Measurements from ENCODE around the gene RRH. TPM values are rescaled to one million over a fixed set of nuclear protein-coding genes. Genes with fewer than 3 reads are reported as not detected.
"Not testable (repeated sequence)": the region's sequence is repeated elsewhere in the genome, so short reads cannot be mapped to it uniquely, and the experiment has no call there.

RRH gene
- under 1 TPM; 0.14 to 0.19 TPM for total RNA-seq

GRCh38 chr4:109827672-109828071 lies at the start of gene RRH:
Gene RRH, plus strand, starts transcription at chr4:109827972. Its CDS starts 56 bp downstream, at chr4:109828028.
- Mint-ChIP-seq H3K4me1 (ENCODE audit: low read depth) (peaks cover 2% of the 10 kb centered on the region), H3K4me3 (no peak within 1 kb of the TSS), H3K9me3 (no peaks in the 10 kb centered on the region), H3K27me3 (no peaks in the 10 kb centered on the region), H3K27ac (no peak within 1 kb of the TSS), H3K36me3 (peaks cover 16% of the 10 kb centered on the region)
- DNase-seq, result no peak
- CTCF ChIA-PET, result interaction anchor here (0.7 to 4.2 kb wide), 8 partner anchors 8 to 394 kb away, joined by 3 to 18 read pairs (median 6); partner anchors contain the start of genes GAR1 and SEC24B
- intact Hi-C loops (cut with micrococcal nuclease), result loop anchor here (10.0 kb wide), 1 partner anchor 147 kb away; no protein-coding TSS in a partner anchor
- POLR2A ChIA-PET, result no interaction called here

- POLR2A ChIA-PET; DNase-seq; H3K4me3 Mint-ChIP-seq; H3K27me3 Mint-ChIP-seq; H3K36me3 Mint-ChIP-seq; H3K4me1 Mint-ChIP-seq (ENCODE audit: low read depth); H3K9me3 Mint-ChIP-seq; CTCF ChIA-PET; H3K27ac Mint-ChIP-seq; intact Hi-C loops (cut with micrococcal nuclease): not testable (repeated sequence)
Observed at GRCh38 chr4:109782092-109782491, 45.7 kb upstream of the RRH start.

GRCh38 chr4:109786846-109787245 lies 40.9 kb upstream of the RRH start:
- H3K27me3 Mint-ChIP-seq, result no peaks in the 10 kb centered on the region
- H3K27ac Mint-ChIP-seq, result no peak overlapping the region
- H3K9me3 Mint-ChIP-seq, result no peaks in the 10 kb centered on the region
- DNase-seq, result no peak
- no peak overlapping the region for H3K4me3 Mint-ChIP-seq
- CTCF ChIA-PET, result no interaction called here
- no peaks in the 10 kb centered on the region for H3K36me3 Mint-ChIP-seq
- POLR2A ChIA-PET, result no interaction called here
- H3K4me1 Mint-ChIP-seq (ENCODE audit: low read depth), result no peaks in the 10 kb centered on the region
- intact Hi-C loops (cut with micrococcal nuclease), result no loop called here

GRCh38 chr4:109787807-109788206 lies 40.0 kb upstream of the RRH start:
- Mint-ChIP-seq H3K9me3 (no peaks in the 10 kb centered on the region), H3K36me3 (no peaks in the 10 kb centered on the region), H3K4me3 (no peak overlapping the region), H3K27me3 (no peaks in the 10 kb centered on the region), H3K27ac (no peak overlapping the region), H3K4me1 (ENCODE audit: low read depth) (no peaks in the 10 kb centered on the region)
- intact Hi-C loops (cut with micrococcal nuclease), result no loop called here
- no peak for DNase-seq
- CTCF ChIA-PET, result no interaction called here
- POLR2A ChIA-PET, result no interaction called here

- no peaks in the 10 kb centered on the region for H3K4me1 Mint-ChIP-seq (ENCODE audit: low read depth)
- H3K36me3 Mint-ChIP-seq, result peaks cover 10% of the 10 kb centered on the region
- no peak overlapping the region for H3K4me3 Mint-ChIP-seq
- ChIA-PET POLR2A (no interaction called here), CTCF (no interaction called here)
- intact Hi-C loops (cut with micrococcal nuclease), result no loop called here
- DNase-seq, result no peak
- H3K27ac Mint-ChIP-seq, result no peak overlapping the region
- peaks cover 19% of the 10 kb centered on the region for H3K9me3 Mint-ChIP-seq
- H3K27me3 Mint-ChIP-seq, result peaks cover 6% of the 10 kb centered on the region
Observed at GRCh38 chr4:109795059-109795458, 32.7 kb upstream of the RRH start.

GRCh38 chr4:109798866-109799265 lies 28.9 kb upstream of the RRH start:
- Mint-ChIP-seq H3K9me3 (peaks cover 18% of the 10 kb centered on the region), H3K4me3 (no peak overlapping the region), H3K27me3 (peaks cover 4% of the 10 kb centered on the region), H3K27ac (no peak overlapping the region), H3K36me3 (peaks cover 7% of the 10 kb centered on the region), H3K4me1 (ENCODE audit: low read depth) (no peaks in the 10 kb centered on the region)
- POLR2A ChIA-PET, result no interaction called here
- CTCF ChIA-PET, result no interaction called here
- DNase-seq, result no peak
- intact Hi-C loops (cut with micrococcal nuclease), result no loop called here

- H3K27me3 Mint-ChIP-seq, result peaks cover 3% of the 10 kb centered on the region
- no peak overlapping the region for H3K27ac Mint-ChIP-seq
- ChIA-PET CTCF (no interaction called here), POLR2A (no interaction called here)
- DNase-seq, result no peak
- H3K4me3 Mint-ChIP-seq, result no peak overlapping the region
- H3K9me3 Mint-ChIP-seq, result peaks cover 5% of the 10 kb centered on the region
- intact Hi-C loops (cut with micrococcal nuclease), result loop anchor here (5.0 kb wide), 1 partner anchor 99 kb away; the partner anchor contains the start of gene CASP6
- H3K36me3 Mint-ChIP-seq, result no peaks in the 10 kb centered on the region
- no peaks in the 10 kb centered on the region for H3K4me1 Mint-ChIP-seq (ENCODE audit: low read depth)
Observed at GRCh38 chr4:109801099-109801789, 26.5 kb upstream of the RRH start.

- CTCF ChIA-PET, result no interaction called here
- POLR2A ChIA-PET, result no interaction called here
- no peaks in the 10 kb centered on the region for H3K9me3 Mint-ChIP-seq
- intact Hi-C loops (cut with micrococcal nuclease), result loop anchor here (5.0 kb wide), 1 partner anchor 100 kb away; the partner anchor contains the start of gene CASP6
- no peak within 1 kb of the TSS for H3K4me3 Mint-ChIP-seq
- no peaks in the 10 kb centered on the region for H3K36me3 Mint-ChIP-seq
- no peak within 1 kb of the TSS for H3K27ac Mint-ChIP-seq
- DNase-seq, result no peak
- no peaks in the 10 kb centered on the region for H3K4me1 Mint-ChIP-seq (ENCODE audit: low read depth)
- peaks cover 3% of the 10 kb centered on the region for H3K27me3 Mint-ChIP-seq
Observed at GRCh38 chr4:109801895-109802319, 25.9 kb upstream of the RRH start, which contains the start of gene CFI. Gene CFI, minus strand, starts transcription at chr4:109801999. Its CDS starts 28 bp downstream, at chr4:109801971.

GRCh38 chr4:109803924-109804571 lies 23.7 kb upstream of the RRH start:
- no peak overlapping the region for H3K4me3 Mint-ChIP-seq
- no peak overlapping the region for H3K27ac Mint-ChIP-seq
- no peaks in the 10 kb centered on the region for H3K9me3 Mint-ChIP-seq
- intact Hi-C loops (cut with micrococcal nuclease), result loop anchor here (1.0 to 5.0 kb wide), 2 partner anchors 102 to 382 kb away; partner anchors contain the start of gene CASP6
- DNase-seq, result peak; percentile 16
- H3K36me3 Mint-ChIP-seq, result no peaks in the 10 kb centered on the region
- peaks cover 3% of the 10 kb centered on the region for H3K27me3 Mint-ChIP-seq
- CTCF ChIA-PET, result interaction anchor here (0.6 to 1.1 kb wide), 6 partner anchors 103 to 384 kb away, joined by 3 to 4 read pairs (median 4); no protein-coding TSS in a partner anchor
- POLR2A ChIA-PET, result no interaction called here
- H3K4me1 Mint-ChIP-seq (ENCODE audit: low read depth), result no peaks in the 10 kb centered on the region

GRCh38 chr4:109809655-109810054 lies 18.1 kb upstream of the RRH start:
- H3K27me3 Mint-ChIP-seq, result peaks cover 3% of the 10 kb centered on the region
- H3K36me3 Mint-ChIP-seq, result no peaks in the 10 kb centered on the region
- peaks cover 4% of the 10 kb centered on the region for H3K4me1 Mint-ChIP-seq (ENCODE audit: low read depth)
- H3K4me3 Mint-ChIP-seq, result no peak overlapping the region
- no peak overlapping the region for H3K27ac Mint-ChIP-seq
- DNase-seq, result no peak
- no peaks in the 10 kb centered on the region for H3K9me3 Mint-ChIP-seq
- ChIA-PET CTCF (no interaction called here), POLR2A (no interaction called here)
- intact Hi-C loops (cut with micrococcal nuclease), result no loop called here

- CTCF ChIA-PET, result no interaction called here
Observed at GRCh38 chr4:109810552-109811387, 17.0 kb upstream of the RRH start.

GRCh38 chr4:109811707-109812106 lies 16.1 kb upstream of the RRH start:
- Mint-ChIP-seq H3K27ac (no peak overlapping the region), H3K36me3 (peaks cover 3% of the 10 kb centered on the region), H3K27me3 (no peaks in the 10 kb centered on the region), H3K4me3 (no peak overlapping the region), H3K4me1 (ENCODE audit: low read depth) (peaks cover 13% of the 10 kb centered on the region), H3K9me3 (no peaks in the 10 kb centered on the region)
- intact Hi-C loops (cut with micrococcal nuclease), result no loop called here
- DNase-seq, result no peak
- POLR2A ChIA-PET, result no interaction called here
- CTCF ChIA-PET, result no interaction called here

More at GRCh38 chr4:109810552-109811387, 17.0 kb upstream of the RRH start:
- Mint-ChIP-seq H3K4me3 (no peak overlapping the region), H3K4me1 (ENCODE audit: low read depth) (peaks cover 6% of the 10 kb centered on the region), H3K27me3 (no peaks in the 10 kb centered on the region), H3K9me3 (no peaks in the 10 kb centered on the region), H3K36me3 (peaks cover 2% of the 10 kb centered on the region), H3K27ac (no peak overlapping the region)
- intact Hi-C loops (cut with micrococcal nuclease), result no loop called here
- DNase-seq, result no peak
- POLR2A ChIA-PET, result no interaction called here

Measured in activated CD4-positive, alpha-beta memory T cell treated with anti-CD3 and anti-CD28 coated beads for 36 hours (primary cell).